HL-60 (cell line): ENCODE data around the gene MAP2K6.

Source experiments
- DNase-seq, 2 experiments: peaks; one replicate each; pipeline ENCODE4 v3.0.0-alpha.2; 2010 to 2020; ENCODE audit warnings: low read depth in 1 of 2, low spot score in 1 of 2
- H3K27ac ChIP-seq: fragments of 250-450 bp; sonication (Bioruptor Pico); replicated peaks from 2 replicates; pipeline ENCODE4 v1.5.1; 2020; ENCODE audit warnings: mild to moderate bottlenecking, moderate library complexity
- H3K27me3 ChIP-seq: fragments of 250-450 bp; sonication (Bioruptor Pico); 2 replicates; pipeline ENCODE4 v1.5.1; 2021; ENCODE audit warnings: mild to moderate bottlenecking, moderate library complexity; ENCODE audit not compliant: insufficient read depth, poor library complexity, severe bottlenecking
- H3K4me3 ChIP-seq: replicated peaks from 2 replicates; pipeline ENCODE4 v1.5.1; 2011; ENCODE audit warnings: mild to moderate bottlenecking, control low read depth, low read length; ENCODE audit not compliant: insufficient read depth
- GABPA ChIP-seq: IDR thresholded peaks from 2 replicates; pipeline ENCODE4 v1.6.1; 2012; ENCODE audit warnings: low read depth
- POLR2AphosphoS5 ChIP-seq: IDR thresholded peaks from 2 replicates; pipeline ENCODE4 v1.6.1; 2012; ENCODE audit warnings: low read depth
- SPI1 ChIP-seq: IDR thresholded peaks from 2 replicates; pipeline ENCODE4 v1.6.1; 2012; ENCODE audit warnings: low read depth, mild to moderate bottlenecking, borderline replicate concordance
- TF ChIP-seq, protein P1 (sequence below): IDR thresholded peaks from one replicate; pipeline ENCODE4 v1.5.1; 2011; ENCODE audit warnings: low read length, control low read depth, inconsistent platforms; ENCODE audit not compliant: insufficient read depth
- TF ChIP-seq, protein P2 (sequence below): IDR thresholded peaks from 2 replicates; pipeline ENCODE4 v1.6.1; 2012; ENCODE audit warnings: low read depth; ENCODE audit not compliant: insufficient replicate concordance

Gene MAP2K6

DNA sequence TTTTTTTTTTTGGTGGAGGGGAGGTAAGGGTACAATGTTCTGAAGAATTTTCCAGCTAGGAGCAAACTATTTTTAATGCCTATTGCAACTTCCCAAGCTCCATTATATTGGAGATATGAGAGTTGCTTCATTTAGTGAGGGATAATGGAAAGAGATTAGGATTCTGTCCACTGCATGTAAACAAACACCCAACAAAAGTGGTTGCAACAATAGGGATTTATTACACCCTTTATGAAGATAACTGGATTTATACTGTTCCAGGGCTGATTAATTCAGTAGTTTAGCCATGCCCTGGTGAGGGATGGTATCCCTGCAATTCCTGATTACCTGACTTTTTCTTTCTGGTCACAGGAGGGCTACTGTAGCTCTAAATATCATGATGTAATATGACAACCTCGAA lies 40.5 kb downstream of the MAP2K6 start:
- no peaks in the 10 kb centered on the region for H3K27me3 ChIP-seq
- no peak overlapping the region for H3K27ac ChIP-seq
- DNase-seq = no peak
- H3K4me3 ChIP-seq = no peak overlapping the region
- TF ChIP-seq, protein P1, sequence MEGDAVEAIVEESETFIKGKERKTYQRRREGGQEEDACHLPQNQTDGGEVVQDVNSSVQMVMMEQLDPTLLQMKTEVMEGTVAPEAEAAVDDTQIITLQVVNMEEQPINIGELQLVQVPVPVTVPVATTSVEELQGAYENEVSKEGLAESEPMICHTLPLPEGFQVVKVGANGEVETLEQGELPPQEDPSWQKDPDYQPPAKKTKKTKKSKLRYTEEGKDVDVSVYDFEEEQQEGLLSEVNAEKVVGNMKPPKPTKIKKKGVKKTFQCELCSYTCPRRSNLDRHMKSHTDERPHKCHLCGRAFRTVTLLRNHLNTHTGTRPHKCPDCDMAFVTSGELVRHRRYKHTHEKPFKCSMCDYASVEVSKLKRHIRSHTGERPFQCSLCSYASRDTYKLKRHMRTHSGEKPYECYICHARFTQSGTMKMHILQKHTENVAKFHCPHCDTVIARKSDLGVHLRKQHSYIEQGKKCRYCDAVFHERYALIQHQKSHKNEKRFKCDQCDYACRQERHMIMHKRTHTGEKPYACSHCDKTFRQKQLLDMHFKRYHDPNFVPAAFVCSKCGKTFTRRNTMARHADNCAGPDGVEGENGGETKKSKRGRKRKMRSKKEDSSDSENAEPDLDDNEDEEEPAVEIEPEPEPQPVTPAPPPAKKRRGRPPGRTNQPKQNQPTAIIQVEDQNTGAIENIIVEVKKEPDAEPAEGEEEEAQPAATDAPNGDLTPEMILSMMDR = no peak
- TF ChIP-seq, protein P2, sequence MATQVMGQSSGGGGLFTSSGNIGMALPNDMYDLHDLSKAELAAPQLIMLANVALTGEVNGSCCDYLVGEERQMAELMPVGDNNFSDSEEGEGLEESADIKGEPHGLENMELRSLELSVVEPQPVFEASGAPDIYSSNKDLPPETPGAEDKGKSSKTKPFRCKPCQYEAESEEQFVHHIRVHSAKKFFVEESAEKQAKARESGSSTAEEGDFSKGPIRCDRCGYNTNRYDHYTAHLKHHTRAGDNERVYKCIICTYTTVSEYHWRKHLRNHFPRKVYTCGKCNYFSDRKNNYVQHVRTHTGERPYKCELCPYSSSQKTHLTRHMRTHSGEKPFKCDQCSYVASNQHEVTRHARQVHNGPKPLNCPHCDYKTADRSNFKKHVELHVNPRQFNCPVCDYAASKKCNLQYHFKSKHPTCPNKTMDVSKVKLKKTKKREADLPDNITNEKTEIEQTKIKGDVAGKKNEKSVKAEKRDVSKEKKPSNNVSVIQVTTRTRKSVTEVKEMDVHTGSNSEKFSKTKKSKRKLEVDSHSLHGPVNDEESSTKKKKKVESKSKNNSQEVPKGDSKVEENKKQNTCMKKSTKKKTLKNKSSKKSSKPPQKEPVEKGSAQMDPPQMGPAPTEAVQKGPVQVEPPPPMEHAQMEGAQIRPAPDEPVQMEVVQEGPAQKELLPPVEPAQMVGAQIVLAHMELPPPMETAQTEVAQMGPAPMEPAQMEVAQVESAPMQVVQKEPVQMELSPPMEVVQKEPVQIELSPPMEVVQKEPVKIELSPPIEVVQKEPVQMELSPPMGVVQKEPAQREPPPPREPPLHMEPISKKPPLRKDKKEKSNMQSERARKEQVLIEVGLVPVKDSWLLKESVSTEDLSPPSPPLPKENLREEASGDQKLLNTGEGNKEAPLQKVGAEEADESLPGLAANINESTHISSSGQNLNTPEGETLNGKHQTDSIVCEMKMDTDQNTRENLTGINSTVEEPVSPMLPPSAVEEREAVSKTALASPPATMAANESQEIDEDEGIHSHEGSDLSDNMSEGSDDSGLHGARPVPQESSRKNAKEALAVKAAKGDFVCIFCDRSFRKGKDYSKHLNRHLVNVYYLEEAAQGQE = no peak
- no peak for TF ChIP-seq GABPA
- no peak for TF ChIP-seq SPI1
- no peak for TF ChIP-seq POLR2AphosphoS5

DNA sequence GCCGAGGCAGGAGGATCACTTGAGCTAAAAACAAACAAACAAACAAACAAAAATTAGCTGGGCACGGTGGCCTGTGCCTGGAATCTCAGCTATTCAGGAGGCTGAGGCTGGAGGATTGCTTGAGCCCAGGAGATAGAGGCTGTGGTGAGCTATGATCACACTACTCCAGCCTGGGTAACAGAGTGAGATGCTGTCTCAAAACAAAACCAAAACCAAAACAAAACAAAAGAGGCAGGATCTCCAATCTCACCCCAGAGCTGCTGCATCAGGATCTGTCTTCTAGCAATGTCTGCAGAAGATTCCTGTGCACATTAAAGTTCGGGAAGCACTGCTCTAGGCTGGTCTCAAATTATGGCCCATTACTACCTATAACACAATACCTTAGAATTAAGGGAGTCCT lies 43.1 kb downstream of the MAP2K6 start:
- DNase-seq = no peak
- no peaks in the 10 kb centered on the region for H3K27me3 ChIP-seq
- no peak overlapping the region for H3K4me3 ChIP-seq

DNA sequence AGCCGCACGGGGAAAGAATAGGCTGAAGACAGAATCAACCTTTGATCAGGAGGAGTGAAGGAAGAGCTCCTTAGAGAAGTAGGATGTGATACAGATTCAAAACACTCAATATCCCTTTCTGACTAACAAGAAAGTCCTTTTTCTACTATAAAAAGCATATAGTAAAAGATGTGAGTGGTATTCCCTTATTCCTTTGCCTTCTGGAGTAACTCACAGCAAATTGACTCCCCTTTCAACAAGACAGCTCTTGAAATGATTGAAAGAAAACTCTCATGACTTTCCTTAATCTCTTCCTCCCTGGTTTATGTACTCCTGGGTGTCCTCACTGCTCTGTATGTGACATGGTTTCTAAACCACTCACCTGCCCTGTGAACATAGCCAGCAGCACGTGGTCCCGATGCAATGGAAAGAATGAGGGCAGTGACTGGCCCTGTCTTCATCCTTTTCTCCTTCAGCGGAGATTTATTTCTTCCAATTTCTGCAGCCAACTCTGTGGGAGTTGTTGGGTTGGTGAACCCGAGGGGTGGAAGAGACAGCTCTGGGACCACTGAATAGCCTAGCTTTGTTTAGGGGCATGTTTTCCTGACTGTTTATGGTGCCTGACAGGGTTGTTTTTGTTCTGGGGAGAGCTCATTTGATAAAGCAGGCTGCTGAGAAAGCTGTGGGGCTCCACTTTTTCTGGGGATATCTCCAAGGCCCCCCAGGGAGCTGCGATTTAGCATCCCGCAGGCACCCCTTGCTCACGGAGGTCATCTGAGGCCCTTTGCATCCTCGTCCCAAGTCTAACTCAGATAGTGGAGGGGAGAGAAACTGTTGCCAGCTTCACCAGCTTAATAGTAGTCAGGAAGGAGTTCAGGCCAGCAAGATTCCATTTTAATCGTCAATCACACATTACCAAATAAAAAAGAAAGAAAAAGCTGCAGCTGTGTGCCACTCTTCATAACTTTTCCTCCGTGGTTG lies 46.7 kb downstream of the MAP2K6 start:
- TF ChIP-seq, protein P2 = no peak
- DNase-seq = no peak
- H3K27me3 ChIP-seq = no peaks in the 10 kb centered on the region
- H3K27ac ChIP-seq = no peak overlapping the region
- H3K4me3 ChIP-seq = no peak overlapping the region

More for the DNA sequence above, 43.1 kb downstream of the MAP2K6 start:
- no peak for TF ChIP-seq GABPA
- TF ChIP-seq, protein P1 = no peak
- no peak for TF ChIP-seq POLR2AphosphoS5
- no peak for TF ChIP-seq SPI1
- TF ChIP-seq, protein P2 = no peak
- H3K27ac ChIP-seq = no peak overlapping the region
